Measurements from ENCODE around the gene KY. TPM values are rescaled to one million over a fixed set of nuclear protein-coding genes. Genes with fewer than 3 reads are reported as not detected.

The KY gene
- total and polyA plus RNA-seq, 2 of the 8 experiments (the other 6 are each of a cell fraction or from before 2014, with no cell fraction given), result not detected

- no peak overlapping the region for H3K56ac ChIP-seq (replicated peaks; ENCODE audit: insufficient read length, low read depth, low read length)
- no peaks in the 10 kb centered on the region for H4K20me1 ChIP-seq (replicated peaks in 1 of 2; ENCODE audit: control insufficient read depth in 1 of 2, insufficient read depth in 2 of 2, low read length in 2 of 2)
- ChIA-PET POLR2A (ENCODE audit: partially characterized antibody) (interaction anchor here (0.6 to 1.1 kb wide), 2 partner anchors 9 to 10 kb away, joined by 3 read pairs; no protein-coding TSS in a partner anchor), CTCF (ENCODE audit: partially characterized antibody) (interaction anchor here (0.6 kb wide), 1 partner anchor 72 kb away, joined by 3 read pairs; no protein-coding TSS in a partner anchor)
- H2BK120ac ChIP-seq (replicated peaks; ENCODE audit: low read depth, low read length), result no peak overlapping the region
- FAIRE-seq (no peak), DNase-seq (ENCODE audit: low read depth in 1 of 2, low spot score in 2 of 2) (no peak)
- H3K27me3 ChIP-seq (replicated peaks in 1 of 4; ENCODE audit: control insufficient read depth in 3 of 4, extremely low read depth in 1 of 4, insufficient read depth in 3 of 4, low read length in 3 of 4), result no peaks in the 10 kb centered on the region
- no peaks in the 10 kb centered on the region for H3K79me2 ChIP-seq (ENCODE audit: control insufficient read depth in 1 of 2, insufficient read depth in 2 of 2, low read length in 2 of 2)
- H3K23ac ChIP-seq (ENCODE audit: insufficient read length), result no peak overlapping the region
- no peak overlapping the region for H4K8ac ChIP-seq (ENCODE audit: extremely low read depth, insufficient read depth, low read length)
- H2BK20ac ChIP-seq (ENCODE audit: low read length), result no peak overlapping the region
- no peak overlapping the region for H2AFZ ChIP-seq (ENCODE audit: low read length)
- H3K9me3 ChIP-seq (ENCODE audit: insufficient read depth in 2 of 2, low read depth in 1 of 2, low read length in 1 of 2), result peaks cover 16 to 17% of the 10 kb centered on the region in 2 experiments
- no peak overlapping the region for H2BK12ac ChIP-seq (ENCODE audit: low read depth, low read length)
- no peak overlapping the region for H3K14ac ChIP-seq (ENCODE audit: insufficient read length)
- no peak overlapping the region for H2BK5ac ChIP-seq (ENCODE audit: low read depth, low read length)
- no peak overlapping the region for H4K5ac ChIP-seq (ENCODE audit: insufficient read length, low read depth, low read length)
- no peak overlapping the region for H2AK5ac ChIP-seq (ENCODE audit: low read depth, low read length)
- no peaks in the 10 kb centered on the region for H3K4me1 ChIP-seq (replicated peaks in 1 of 4; ENCODE audit: control insufficient read depth in 3 of 4, insufficient read depth in 4 of 4, low read length in 3 of 4)
- no peaks in the 10 kb centered on the region for H3K23me2 ChIP-seq (ENCODE audit: low read depth, low read length)
- H3K4me3 ChIP-seq (ENCODE audit: extremely low read depth in 1 of 4, insufficient read depth in 2 of 4, low read depth in 3 of 4, low read length in 4 of 4), result no peak overlapping the region
- H3K18ac ChIP-seq (ENCODE audit: extremely low read depth, low read length), result no peak overlapping the region
- H3K79me1 ChIP-seq (ENCODE audit: low read depth, low read length), result no peaks in the 10 kb centered on the region
- no peak overlapping the region for H2BK15ac ChIP-seq (ENCODE audit: low read length)
- no peak overlapping the region for H3K9ac ChIP-seq (replicated peaks in 1 of 4; ENCODE audit: extremely low read depth in 1 of 4, low read depth in 3 of 4, low read length in 3 of 4)
- no peak overlapping the region for H4K91ac ChIP-seq (replicated peaks; ENCODE audit: insufficient read length, low read length)
- no peak overlapping the region for H3K27ac ChIP-seq (ENCODE audit: low read depth, low read length)
- H3K4ac ChIP-seq (replicated peaks; ENCODE audit: insufficient read length, low read depth, low read length), result no peak overlapping the region
- no peak overlapping the region for H3K4me2 ChIP-seq (ENCODE audit: insufficient read depth in 1 of 2, low read depth in 2 of 2, low read length in 2 of 2)
- no peaks in the 10 kb centered on the region for H3K36me3 ChIP-seq (ENCODE audit: control insufficient read depth in 2 of 4, insufficient read depth in 4 of 4, low read length in 3 of 4)
- TF ChIP-seq HDAC2 (IDR thresholded peaks at IDR 0.05; ENCODE audit: borderline replicate concordance in 1 of 2, low read depth in 2 of 2, low read length in 2 of 2) (no peak), GABPA (IDR thresholded peaks at IDR 0.05; ENCODE audit: borderline replicate concordance, insufficient read depth, low read length) (no peak)
- 80% methylated on average over 4 of the region's 4 CpGs; no CpG with 5 or more reads in 1 of the 2 experiments for whole genome bisulfite sequencing, 2 experiments (ENCODE audit: extremely low coverage in 1 of 2, insufficient coverage in 1 of 2, insufficient read length in 1 of 2, insufficient replicate concordance in 2 of 2, low coverage in 1 of 2, low lambda C conversion rate in 2 of 2, missing lambda C conversion rate in 1 of 2)
Observed at GRCh38 chr3:134567605-134568004, 83.2 kb downstream of the KY start.

Measured in H1 (cell line).